Body of pancreas (tissue), 4 donors: Measurements from ENCODE around the gene SVIL. TPM values are rescaled to one million over a fixed set of nuclear protein-coding genes. Genes with fewer than 3 reads are reported as not detected.

ENCODE experiments used
- ATAC-seq: fragments of 150-250 bp; one replicate; pipeline ENCODE4 v1.9.1; 2016
- DNase-seq, 4 donors: peaks; one replicate each; pipeline ENCODE4 v3.0.0-alpha.2; 2019
- H3K27ac ChIP-seq, 4 donors: fragments of 200-600 bp; sonication (generic); 1 replicate in 3 of 4; 2 replicates in 1 of 4; pipeline versions ENCODE4 v1.5.1 to v1.6.1; 2016 to 2019; ENCODE audit warnings: mild to moderate bottlenecking in 1 of 4, mixed read lengths in 1 of 4, moderate library complexity in 1 of 4
- H3K27me3 ChIP-seq, 2 donors: fragments of 200-600 bp; sonication (generic); one replicate each; pipeline ENCODE4 v1.6.0; 2016; ENCODE audit warnings: mild to moderate bottlenecking in 1 of 2
- H3K36me3 ChIP-seq, 2 donors: fragments of 200-600 bp; sonication (generic); replicated peaks in 1 of 2; 2 replicates each; pipeline ENCODE4 v1.5.1; 2016; ENCODE audit warnings: low read depth in 2 of 2; ENCODE audit not compliant: insufficient read depth in 1 of 2
- H3K4me1 ChIP-seq: fragments of 200-600 bp; sonication (generic); one replicate; pipeline ENCODE4 v1.6.0; 2016
- H3K4me3 ChIP-seq, 2 donors: fragments of 200-600 bp; sonication (generic); 1 replicate in 1 of 2; 2 replicates in 1 of 2; pipeline ENCODE4 v1.5.1; 2016 to 2019
- H3K9me3 ChIP-seq, 3 donors: fragments of 200-600 bp; sonication (generic); 1 replicate in 2 of 3; 2 replicates in 1 of 3; pipeline ENCODE4 v1.5.1; 2016
- CTCF ChIP-seq, 7 experiments: fragments of 450-650 bp in 4 of 7; fragments of 200-600 bp in 3 of 7; sonication (generic) in 3 of 7; IDR thresholded peaks; one replicate each; pipeline ENCODE4 v1.5.1; 2016 to 2019; ENCODE audit warnings: antibody characterized with exemption in 7 of 7
- POLR2A ChIP-seq, 3 donors: fragments of 450-650 bp; IDR thresholded peaks; one replicate each; pipeline ENCODE4 v1.6.1; 2016; ENCODE audit warnings: antibody characterized with exemption in 3 of 3, mild to moderate bottlenecking in 2 of 3
- WGBS, 2 donors: methylation state at CpG; one replicate each; pipeline ENCODE4 v1.1.5; 2017; 5-methylcytosine and 5-hydroxymethylcytosine counted together
- intact Hi-C: fragments of 100-400 bp; cut with DNase I; formaldehyde crosslinking; loops from one replicate; pipeline ENCODE4 v1.15.1; 2023
- total RNA-seq, 2 donors: library from RNA; depleted of rRNA; stranded (reverse); fragments of >200 nt; gene quantifications; one replicate each; pipeline ENCODE4 v1.1.0, GENCODE V29; 2016

The SVIL gene, protein sequence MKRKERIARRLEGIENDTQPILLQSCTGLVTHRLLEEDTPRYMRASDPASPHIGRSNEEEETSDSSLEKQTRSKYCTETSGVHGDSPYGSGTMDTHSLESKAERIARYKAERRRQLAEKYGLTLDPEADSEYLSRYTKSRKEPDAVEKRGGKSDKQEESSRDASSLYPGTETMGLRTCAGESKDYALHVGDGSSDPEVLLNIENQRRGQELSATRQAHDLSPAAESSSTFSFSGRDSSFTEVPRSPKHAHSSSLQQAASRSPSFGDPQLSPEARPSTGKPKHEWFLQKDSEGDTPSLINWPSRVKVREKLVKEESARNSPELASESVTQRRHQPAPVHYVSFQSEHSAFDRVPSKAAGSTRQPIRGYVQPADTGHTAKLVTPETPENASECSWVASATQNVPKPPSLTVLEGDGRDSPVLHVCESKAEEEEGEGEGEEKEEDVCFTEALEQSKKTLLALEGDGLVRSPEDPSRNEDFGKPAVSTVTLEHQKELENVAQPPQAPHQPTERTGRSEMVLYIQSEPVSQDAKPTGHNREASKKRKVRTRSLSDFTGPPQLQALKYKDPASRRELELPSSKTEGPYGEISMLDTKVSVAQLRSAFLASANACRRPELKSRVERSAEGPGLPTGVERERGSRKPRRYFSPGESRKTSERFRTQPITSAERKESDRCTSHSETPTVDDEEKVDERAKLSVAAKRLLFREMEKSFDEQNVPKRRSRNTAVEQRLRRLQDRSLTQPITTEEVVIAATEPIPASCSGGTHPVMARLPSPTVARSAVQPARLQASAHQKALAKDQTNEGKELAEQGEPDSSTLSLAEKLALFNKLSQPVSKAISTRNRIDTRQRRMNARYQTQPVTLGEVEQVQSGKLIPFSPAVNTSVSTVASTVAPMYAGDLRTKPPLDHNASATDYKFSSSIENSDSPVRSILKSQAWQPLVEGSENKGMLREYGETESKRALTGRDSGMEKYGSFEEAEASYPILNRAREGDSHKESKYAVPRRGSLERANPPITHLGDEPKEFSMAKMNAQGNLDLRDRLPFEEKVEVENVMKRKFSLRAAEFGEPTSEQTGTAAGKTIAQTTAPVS (N-terminal part only)
- total RNA-seq = 10 to 100 TPM; 25.4 to 41.2 TPM

DNA sequence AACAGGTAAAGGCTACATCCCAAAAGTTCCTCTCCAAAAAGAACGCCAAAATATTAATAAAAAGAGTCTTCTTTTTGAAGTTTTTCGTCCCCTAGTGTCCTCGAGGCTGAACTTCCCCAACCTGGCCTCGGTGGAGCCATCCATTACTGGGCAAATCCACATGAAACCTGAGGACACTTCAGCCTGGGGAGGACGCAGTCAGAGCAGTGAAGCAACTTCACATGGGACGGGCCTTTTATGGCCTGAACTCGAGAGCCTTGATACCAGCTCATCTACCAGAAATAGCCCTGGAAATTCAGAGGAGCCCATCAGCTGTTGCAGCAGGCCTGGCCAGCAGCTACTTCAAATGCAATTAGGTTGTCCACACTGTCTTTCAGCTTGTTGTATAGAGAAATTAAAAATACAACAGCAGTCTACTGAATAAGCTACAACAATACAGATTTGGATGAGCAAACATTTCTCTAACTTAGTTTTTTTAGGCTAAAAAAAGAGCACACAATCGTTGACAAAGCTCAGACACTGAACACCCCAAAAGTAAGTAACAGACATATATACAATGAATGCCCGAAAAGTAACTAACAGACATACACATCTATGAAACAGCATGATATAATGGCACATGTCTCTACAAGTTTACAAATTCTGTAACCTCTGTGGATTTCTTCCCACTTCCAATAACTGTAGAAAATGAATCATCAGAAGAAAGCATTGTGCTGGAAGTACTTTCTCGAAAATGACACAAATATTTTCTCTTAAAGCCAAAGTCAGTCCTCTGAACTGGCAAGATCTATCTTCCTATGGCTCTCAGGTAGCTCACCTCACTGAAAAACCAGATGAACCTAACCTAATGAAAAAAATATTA lies at the start of gene SVIL:
SVIL (minus strand) TSS at position 208 of the 862 bp plus-strand sequence. CDS start 79,913 bp downstream, outside the sequence.
- Histone ChIP-seq H3K27me3 (no peaks in the 10 kb centered on the region), H3K4me1 (peaks cover 27% of the 10 kb centered on the region), H3K4me3 (no peak within 1 kb of the TSS), H3K36me3 (no peaks in the 10 kb centered on the region), H3K27ac (peak within 1 kb of the TSS in 3 of 4 donors; percentile 48 to 80 (median 55)), H3K9me3 (no peaks in the 10 kb centered on the region)
- TF ChIP-seq CTCF (IDR thresholded peaks at IDR 0.05) = no peak
- TF ChIP-seq POLR2A (IDR thresholded peaks at IDR 0.05) = no peak
- 56 to 64% methylated on average over 10 of the region's 10 CpGs for WGBS, 2 donors
- peak in 2 of 4 donors; percentile 18 to 27 for DNase-seq
- ATAC-seq = peak; percentile 38
- intact Hi-C loops = no loop called here

GRCh38 chr10:29681676-29682448 lies 47.1 kb upstream of the SVIL start:
- Histone ChIP-seq H3K4me3 (no peak overlapping the region), H3K27ac (no peak overlapping the region), H3K36me3 (peaks cover 0 to 1% of the 10 kb centered on the region in 2 donors), H3K9me3 (no peaks in the 10 kb centered on the region), H3K4me1 (no peaks in the 10 kb centered on the region), H3K27me3 (no peaks in the 10 kb centered on the region)
- DNase-seq (peak in 1 of 4 donors; percentile 27), ATAC-seq (peak; percentile 24)
- no peak for TF ChIP-seq CTCF (IDR thresholded peaks at IDR 0.05)
- no peak for TF ChIP-seq POLR2A (IDR thresholded peaks at IDR 0.05)
- WGBS, 2 donors = 73 to 89% methylated on average over 9 of the region's 9 CpGs
- intact Hi-C loops = no loop called here

DNA sequence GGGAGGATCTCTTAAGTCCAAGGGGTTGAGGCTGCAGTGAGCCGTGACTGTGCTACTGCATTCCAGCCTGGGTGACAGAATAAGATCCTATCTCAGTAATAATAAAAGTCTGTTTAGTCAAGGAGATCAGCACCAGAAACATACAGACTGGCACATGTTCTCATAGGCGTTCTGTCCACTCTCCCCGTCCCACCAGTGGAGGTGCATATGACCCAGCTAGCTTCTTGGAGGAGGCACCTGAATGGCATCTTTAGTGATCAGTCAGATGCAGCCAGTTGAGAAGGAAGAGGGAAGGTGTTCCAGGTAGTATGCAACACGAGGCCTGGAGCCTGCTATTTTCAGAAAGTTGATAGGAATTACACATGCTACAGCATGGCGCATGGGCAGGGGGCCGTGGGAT lies 45.3 kb upstream of the SVIL start:
- H3K27me3 ChIP-seq = no peaks in the 10 kb centered on the region
- H3K4me1 ChIP-seq = no peaks in the 10 kb centered on the region
- no peak overlapping the region for H3K4me3 ChIP-seq
- H3K27ac ChIP-seq = no peak overlapping the region
- DNase-seq = no peak
- 88 to 91% methylated on average over 6 of the region's 6 CpGs for WGBS, 2 donors
- peaks cover 0 to 2% (median 0%) of the 10 kb centered on the region in 3 donors for H3K9me3 ChIP-seq
- no peak for ATAC-seq
- no peak for TF ChIP-seq CTCF (IDR thresholded peaks at IDR 0.05)
- no peak for TF ChIP-seq POLR2A (IDR thresholded peaks at IDR 0.05)
- intact Hi-C loops = no loop called here
- peaks cover 0 to under 1% of the 10 kb centered on the region in 2 donors for H3K36me3 ChIP-seq

- H3K36me3 ChIP-seq = no peaks in the 10 kb centered on the region
- H3K27me3 ChIP-seq = no peaks in the 10 kb centered on the region
- 97 to 98% methylated on average over 4 of the region's 4 CpGs for WGBS, 2 donors
- H3K9me3 ChIP-seq = peaks cover 0 to 2% (median 0%) of the 10 kb centered on the region in 3 donors
- H3K4me3 ChIP-seq = no peak overlapping the region
- H3K4me1 ChIP-seq = no peaks in the 10 kb centered on the region
- DNase-seq = no peak
- intact Hi-C loops = no loop called here
- no peak overlapping the region for H3K27ac ChIP-seq
- TF ChIP-seq POLR2A (IDR thresholded peaks at IDR 0.05) = no peak
- TF ChIP-seq CTCF (IDR thresholded peaks at IDR 0.05) = no peak
- no peak for ATAC-seq
Observed at GRCh38 chr10:29676732-29677131, 42.0 kb upstream of the SVIL start.
